GM23248 (cell line): ENCODE data around the gene SHROOM4.

Experiments
- EZH2 ChIP-seq: fragments of 200-600 bp; sonication (generic); IDR thresholded peaks from 2 replicates; pipeline ENCODE4 v1.6.1; 2018; ENCODE audit warnings: antibody characterized with exemption, mild to moderate bottlenecking; ENCODE audit not compliant: insufficient read depth, poor library complexity, severe bottlenecking
- EZH2phosphoT487 ChIP-seq: fragments of 200-600 bp; sonication (generic); IDR thresholded peaks from 2 replicates; pipeline ENCODE4 v1.6.1; 2018; ENCODE audit warnings: antibody characterized with exemption, moderate library complexity, mild to moderate bottlenecking, low read depth; ENCODE audit not compliant: insufficient read depth

DNA sequence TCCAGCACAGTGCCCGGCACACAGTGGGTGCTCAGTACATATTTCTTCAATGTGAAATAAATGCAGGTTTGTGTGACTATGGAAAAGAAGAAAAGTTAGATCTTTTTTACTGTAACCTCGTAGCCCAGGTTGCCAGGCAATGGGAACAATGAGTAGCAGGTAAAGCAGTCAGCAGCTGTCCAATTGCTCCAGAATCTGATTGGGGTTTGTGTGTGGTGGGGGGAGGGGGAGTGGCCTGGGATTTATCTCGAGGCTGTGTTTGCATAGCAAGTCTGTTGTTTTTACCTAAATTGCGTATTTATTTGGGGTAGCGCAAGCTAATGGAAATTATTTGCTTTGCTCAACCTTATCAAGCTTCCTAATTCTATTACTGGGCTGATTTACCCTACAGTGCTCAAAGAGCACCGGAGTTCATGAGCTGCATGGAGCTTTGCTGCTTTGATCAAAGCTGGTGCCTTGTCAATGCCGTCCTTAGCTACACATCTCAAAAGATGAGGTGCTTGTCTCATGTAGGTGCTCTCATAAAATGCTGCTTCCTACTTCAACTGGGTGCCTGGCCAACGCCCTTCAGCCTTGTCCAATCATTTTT lies 198.3 kb downstream of the SHROOM4 start:
- TF ChIP-seq EZH2: no peak
- TF ChIP-seq EZH2phosphoT487: no peak
